K562 (cell line): ENCODE data around the gene MBOAT1. TPM values are rescaled to one million over a fixed set of nuclear protein-coding genes. Genes with fewer than 3 reads are reported as not detected.

ENCODE experiments used
- ATAC-seq: fragments of 200-7000 bp; cut with Tn5 transposase; 3 replicates; pipeline ENCODE4 v1.9.1; 2020; ENCODE audit warnings: moderate library complexity
- BruUV-seq: library from RNA; stranded (reverse); fragments of 400-500 nt; replicated peaks from 2 replicates; lab custom pipeline; 2021; lab: Mats Ljungman, UMichigan
- CTCF ChIA-PET: fragments of 300-600 bp; formaldehyde crosslinking; extraction: SDS; loops from one replicate; lab custom pipeline; 2021; ENCODE audit warnings: low intra/inter-chr PET ratio; lab: Yijun Ruan, JAX
- POLR2A ChIA-PET: fragments of 300-600, 350-650 bp; sonication (Branson Sonifier 250); formaldehyde crosslinking; extraction: SDS; loops from one replicate; lab custom pipeline; 2021; ENCODE audit warnings: antibody characterized with exemption, inconsistent platforms; lab: Yijun Ruan, JAX
- DNase-seq, 4 experiments: peaks; one replicate each; pipeline versions ENCODE4 v3.0.0 to v3.0.0-alpha.2; 2011 to 2018; ENCODE audit warnings: low spot score in 3 of 4, mixed read lengths in 3 of 4; ENCODE audit errors: extremely low read depth in 1 of 4
- FAIRE-seq: peaks from 2 replicates; lab custom pipeline; 2011; peaks lifted over from hg19 to GRCh38; lab: Jason Lieb, UNC
- H2AFZ ChIP-seq: 2 replicates; pipeline ENCODE4 v1.6.0; 2011; ENCODE audit warnings: low read depth, low read length, control low read depth, inconsistent platforms
- H3K27ac ChIP-seq: fragments of 200-600 bp; 3 replicates; pipeline ENCODE4 v1.8.0; 2011; ENCODE audit warnings: low read depth, mild to moderate bottlenecking, control low read depth, inconsistent platforms, low read length, moderate library complexity, mixed read lengths; ENCODE audit errors: extremely low read depth
- H3K27me3 ChIP-seq, 2 experiments: fragments of 300-600 bp in 1 of 2; 2 replicates in 1 of 2; 3 replicates in 1 of 2; pipeline versions ENCODE4 v1.6.0 to v1.8.0; 2011; ENCODE audit warnings: inconsistent platforms in 2 of 2, low read length in 2 of 2, mild to moderate bottlenecking in 1 of 2, mixed read lengths in 1 of 2, moderate library complexity in 1 of 2; ENCODE audit not compliant: control insufficient read depth in 2 of 2, insufficient read depth in 2 of 2
- H3K36me3 ChIP-seq: fragments of 300-600 bp; 3 replicates; pipeline ENCODE4 v1.8.0; 2011; ENCODE audit warnings: mild to moderate bottlenecking, low read length, inconsistent platforms; ENCODE audit not compliant: control insufficient read depth, insufficient read depth
- H3K4me1 ChIP-seq, 2 experiments: fragments of 200-600 bp in 1 of 2; replicated peaks in 1 of 2; 2 replicates in 1 of 2; 3 replicates in 1 of 2; pipeline versions ENCODE4 v1.5.1 to v1.8.0; 2011; ENCODE audit warnings: inconsistent platforms in 2 of 2, low read length in 2 of 2, mild to moderate bottlenecking in 1 of 2, mixed read lengths in 1 of 2, moderate library complexity in 1 of 2; ENCODE audit not compliant: control insufficient read depth in 2 of 2, insufficient read depth in 2 of 2
- H3K4me2 ChIP-seq: 2 replicates; pipeline ENCODE4 v1.6.1; 2011; ENCODE audit warnings: low read length, control low read depth, inconsistent platforms, mixed read lengths; ENCODE audit not compliant: insufficient read depth
- H3K4me3 ChIP-seq: fragments of 200-600 bp; sonication (generic), shearing (Covaris generic); 2 replicates; pipeline ENCODE4 v1.5.1; 2016; ENCODE audit warnings: control low read depth, inconsistent platforms
- H3K79me2 ChIP-seq: fragments of 200-600 bp; 3 replicates; pipeline ENCODE4 v1.8.0; 2011; ENCODE audit warnings: low read length, inconsistent platforms; ENCODE audit not compliant: control insufficient read depth, insufficient read depth
- H3K9ac ChIP-seq, 2 experiments: 2 replicates each; pipeline versions ENCODE4 v1.6.0 to v1.6.1; 2011; ENCODE audit warnings: low read depth in 2 of 2, low read length in 2 of 2, control low read depth in 1 of 2, inconsistent platforms in 1 of 2, mild to moderate bottlenecking in 1 of 2, mixed read lengths in 1 of 2; ENCODE audit not compliant: insufficient read depth in 1 of 2
- H3K9me1 ChIP-seq: one replicate; pipeline ENCODE4 v1.6.0; 2011; ENCODE audit warnings: inconsistent platforms, mild to moderate bottlenecking, low read length, moderate library complexity; ENCODE audit not compliant: control insufficient read depth, insufficient read depth
- H3K9me3 ChIP-seq: replicated peaks from 2 replicates; pipeline ENCODE4 v1.5.1; 2011; ENCODE audit warnings: low read depth, low read length, inconsistent platforms; ENCODE audit not compliant: control insufficient read depth, insufficient read depth
- H4K20me1 ChIP-seq: replicated peaks from 2 replicates; pipeline ENCODE4 v1.6.1; 2011; ENCODE audit warnings: low read length, inconsistent platforms, mixed read lengths; ENCODE audit not compliant: control insufficient read depth, insufficient read depth
- CBX5 ChIP-seq: IDR thresholded peaks from 2 replicates; pipeline ENCODE4 v1.6.1; 2014; ENCODE audit warnings: low read depth, borderline replicate concordance
- EWSR1 ChIP-seq: fragments of 450-650 bp; IDR thresholded peaks from 2 replicates; pipeline ENCODE4 v1.6.1; 2018; ENCODE audit warnings: borderline replicate concordance, mild to moderate bottlenecking, low read depth, moderate library complexity; ENCODE audit not compliant: partially characterized antibody
- MCM7 ChIP-seq, 2 experiments: fragments of 450-650 bp; IDR thresholded peaks; 2 replicates each; pipeline ENCODE4 v1.6.1; 2016 to 2018
- NEUROD1 ChIP-seq: fragments of 150-350 bp; IDR thresholded peaks from 2 replicates; pipeline ENCODE4 v1.6.1; 2014; ENCODE audit warnings: borderline replicate concordance, low read length, low read depth; ENCODE audit not compliant: partially characterized antibody
- U2AF2 ChIP-seq: fragments of 200-400 bp; formaldehyde crosslinking; optimal IDR thresholded peaks from 2 replicates; pipeline ENCODE3; 2017; ENCODE audit warnings: low read depth, mild to moderate bottlenecking, low read length
- ZNF263 ChIP-seq: sonication (generic); formaldehyde crosslinking; IDR thresholded peaks from 2 replicates; pipeline ENCODE4 v1.8.0; 2022; ENCODE audit warnings: mild to moderate bottlenecking, missing genetic modification reagents, borderline replicate concordance
- ZSCAN32 ChIP-seq: fragments of 450-650 bp; formaldehyde crosslinking; IDR thresholded peaks from 2 replicates; pipeline ENCODE4 v1.4.0; 2020; ENCODE audit warnings: mild to moderate bottlenecking, moderate library complexity
- WGBS: fragments of 100-300 bp; shearing (Covaris generic); methylation state at CpG from one replicate; pipeline ENCODE4 v1.1.6; 2016; ENCODE audit warnings: low coverage, mixed read lengths; ENCODE audit not compliant: insufficient coverage; ENCODE audit errors: missing lambda C conversion rate; 5-methylcytosine and 5-hydroxymethylcytosine counted together
- in situ Hi-C: fragments of 300-500 bp; cut with MboI; formaldehyde crosslinking; loops from 4 replicates; pipeline ENCODE4 v1.15.0; 2018; ENCODE audit warnings: inconsistent platforms, mixed read lengths
- intact Hi-C: fragments of 100-400 bp; cut with micrococcal nuclease; formaldehyde crosslinking; loops from 2 replicates; pipeline ENCODE4 v1.14.2; 2022
- polyA plus RNA-seq, 8 experiments: library from polyadenylated mRNA; depleted of rRNA in 4 of 8; stranded (reverse) in 5 of 8; unstranded in 3 of 8; fragments of >200 nt; fragmentation: Nextera tagmentation in 2 of 8; fragmentation: Illumina TruSeq in 1 of 8; extraction: Ambion mirVana in 2 of 8; extraction: Trizol in 1 of 8; gene quantifications; 2 replicates each; pipeline versions ENCODE4 v1.2.1 to v1.2.3, GENCODE V29; 2011 to 2014; ENCODE audit warnings: inconsistent platforms in 1 of 8, missing spikeins in 1 of 8
- total RNA-seq, 7 experiments: library from RNA; depleted of rRNA in 6 of 7; stranded (reverse); fragments of >200 nt in 6 of 7; fragmentation: Illumina TruSeq in 2 of 7; extraction: Trizol in 2 of 7; gene quantifications; 2 replicates each; pipeline versions ENCODE4 v1.2.1 to v1.2.3, GENCODE V29; 2011 to 2021; ENCODE audit warnings: low replicate concordance in 1 of 7
- TF ChIP-seq, protein P1 (sequence below): sonication (generic); formaldehyde crosslinking; IDR thresholded peaks from 2 replicates; pipeline ENCODE4 v1.8.0; 2022; ENCODE audit warnings: missing genetic modification reagents, mild to moderate bottlenecking, borderline replicate concordance
- TF ChIP-seq, protein P2 (sequence below): fragments of 250-450 bp; sonication (Bioruptor Pico); IDR thresholded peaks from 2 replicates; pipeline ENCODE4 v1.6.1; 2021; ENCODE audit warnings: mild to moderate bottlenecking
- TF ChIP-seq, protein P3 (sequence below): fragments of 250-450 bp; sonication (Bioruptor Pico); IDR thresholded peaks from 2 replicates; pipeline ENCODE4 v1.9.0; 2021; ENCODE audit warnings: mild to moderate bottlenecking, inconsistent platforms
- TF ChIP-seq, protein P4 (sequence below): sonication (generic); formaldehyde crosslinking; IDR thresholded peaks from 2 replicates; pipeline ENCODE4 v1.9.0; 2022; ENCODE audit warnings: mild to moderate bottlenecking, missing genetic modification reagents

The MBOAT1 gene
- total and polyA plus RNA-seq, 9 of the 15 experiments (the other 6 are each of a cell fraction or from before 2014, with no cell fraction given): 0.13 to 16.5 (median 10.3) TPM

DNA sequence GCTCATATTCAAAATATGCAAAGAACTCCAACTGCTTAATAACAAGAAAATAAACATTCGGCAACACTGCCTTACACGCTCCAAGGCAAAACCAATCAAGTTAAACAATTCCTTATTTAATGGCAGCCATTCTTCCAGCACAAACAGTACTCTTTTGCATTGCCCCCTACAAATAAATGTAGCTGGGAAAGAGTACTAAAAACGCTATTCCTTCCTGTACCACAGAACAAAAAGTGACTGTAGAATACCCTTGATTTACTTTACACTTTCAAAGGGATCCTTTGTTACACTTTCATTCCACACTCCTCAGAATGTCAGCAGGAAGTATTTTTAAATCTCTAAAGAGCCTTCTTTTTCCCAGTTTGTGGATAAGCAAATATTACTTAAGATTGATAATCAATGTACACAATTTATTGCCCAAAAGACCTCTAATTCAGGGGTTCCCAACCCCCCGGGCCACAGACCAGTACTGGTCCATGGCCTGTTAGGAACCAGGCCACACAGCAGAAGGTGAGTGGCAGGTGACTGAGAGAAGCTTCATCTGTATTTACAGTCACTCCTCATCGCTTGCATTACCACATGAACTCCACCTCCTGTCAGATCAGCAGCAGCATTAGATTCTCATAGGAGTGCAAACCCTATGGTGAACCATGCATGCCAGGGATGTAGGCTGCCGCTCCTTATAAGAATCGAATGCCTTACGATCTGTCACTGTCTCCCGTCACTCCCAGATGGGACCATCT is 51.6 kb downstream of the MBOAT1 start (continued):
- TF ChIP-seq, protein P1, sequence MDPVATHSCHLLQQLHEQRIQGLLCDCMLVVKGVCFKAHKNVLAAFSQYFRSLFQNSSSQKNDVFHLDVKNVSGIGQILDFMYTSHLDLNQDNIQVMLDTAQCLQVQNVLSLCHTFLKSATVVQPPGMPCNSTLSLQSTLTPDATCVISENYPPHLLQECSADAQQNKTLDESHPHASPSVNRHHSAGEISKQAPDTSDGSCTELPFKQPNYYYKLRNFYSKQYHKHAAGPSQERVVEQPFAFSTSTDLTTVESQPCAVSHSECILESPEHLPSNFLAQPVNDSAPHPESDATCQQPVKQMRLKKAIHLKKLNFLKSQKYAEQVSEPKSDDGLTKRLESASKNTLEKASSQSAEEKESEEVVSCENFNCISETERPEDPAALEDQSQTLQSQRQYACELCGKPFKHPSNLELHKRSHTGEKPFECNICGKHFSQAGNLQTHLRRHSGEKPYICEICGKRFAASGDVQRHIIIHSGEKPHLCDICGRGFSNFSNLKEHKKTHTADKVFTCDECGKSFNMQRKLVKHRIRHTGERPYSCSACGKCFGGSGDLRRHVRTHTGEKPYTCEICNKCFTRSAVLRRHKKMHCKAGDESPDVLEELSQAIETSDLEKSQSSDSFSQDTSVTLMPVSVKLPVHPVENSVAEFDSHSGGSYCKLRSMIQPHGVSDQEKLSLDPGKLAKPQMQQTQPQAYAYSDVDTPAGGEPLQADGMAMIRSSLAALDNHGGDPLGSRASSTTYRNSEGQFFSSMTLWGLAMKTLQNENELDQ (CRISPR knock-in tag): no peak

DNA sequence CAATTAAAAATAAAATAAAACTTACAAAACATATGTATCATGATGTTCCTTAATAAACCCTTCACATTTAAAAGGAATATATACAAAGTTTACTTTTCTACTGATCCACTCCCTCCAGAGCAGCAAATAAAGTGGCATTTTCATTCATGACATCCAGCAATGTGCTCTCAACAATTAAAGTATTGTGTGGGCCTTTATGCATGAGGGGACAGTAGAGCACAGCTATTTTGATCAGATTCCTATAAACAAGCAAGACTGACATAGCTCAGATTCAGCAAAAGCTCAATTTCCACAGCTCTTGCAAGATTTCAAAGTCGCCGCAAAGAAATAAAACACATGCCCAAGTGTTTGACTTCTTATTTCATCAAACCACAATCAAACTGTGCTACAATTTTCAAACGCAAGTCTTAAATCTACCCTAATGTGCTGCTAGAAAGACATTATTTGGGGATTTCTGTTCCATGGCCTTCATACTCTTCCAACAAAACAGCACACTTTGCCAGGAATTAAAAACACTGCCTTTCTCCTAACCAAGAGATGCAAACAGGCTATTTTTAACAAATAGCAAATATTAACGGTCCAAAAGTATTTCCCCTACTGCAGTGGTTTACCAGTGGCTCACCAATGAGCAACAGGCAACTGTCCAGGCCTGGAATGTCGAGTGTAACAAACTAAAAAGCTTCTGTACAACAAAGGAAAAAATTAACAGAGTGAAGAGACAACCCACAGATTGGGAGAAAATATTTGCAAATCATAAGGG is 52.3 kb downstream of the MBOAT1 start:
- no peak for FAIRE-seq
- Histone ChIP-seq H3K79me2 (no peaks in the 10 kb centered on the region), H3K9ac (no peak overlapping the region), H3K36me3 (no peaks in the 10 kb centered on the region), H3K4me2 (no peak overlapping the region), H3K27me3 (no peaks in the 10 kb centered on the region), H3K4me1 (peaks cover 4 to 9% of the 10 kb centered on the region in 2 experiments; a peak in 3 of 5 replicates), H3K9me3 (no peaks in the 10 kb centered on the region), H4K20me1 (no peaks in the 10 kb centered on the region), H3K27ac (no peak overlapping the region), H2AFZ (no peak overlapping the region), H3K4me3 (no peak overlapping the region), H3K9me1 (no peaks in the 10 kb centered on the region)
- intact Hi-C loops: no loop called here
- ChIA-PET POLR2A (interaction anchor here (1.1 kb wide), 1 partner anchor 10 kb away, joined by 3 read pairs; no protein-coding TSS in a partner anchor), CTCF (no interaction called here)
- no TSS peak for BruUV-seq
- ATAC-seq: no peak
- no peak for DNase-seq
- in situ Hi-C loops: no loop called here
- 65% methylated on average over 5 of the region's 5 CpGs for WGBS
- TF ChIP-seq ZSCAN32 (CRISPR knock-in tag) (no peak), ZNF263 (CRISPR knock-in tag) (no peak), U2AF2 (no peak), NEUROD1 (no peak), EWSR1 (no peak), CBX5 (no peak), MCM7 (IDR thresholded peaks at IDR 0.05) (no peak)
- TF ChIP-seq, protein P2, sequence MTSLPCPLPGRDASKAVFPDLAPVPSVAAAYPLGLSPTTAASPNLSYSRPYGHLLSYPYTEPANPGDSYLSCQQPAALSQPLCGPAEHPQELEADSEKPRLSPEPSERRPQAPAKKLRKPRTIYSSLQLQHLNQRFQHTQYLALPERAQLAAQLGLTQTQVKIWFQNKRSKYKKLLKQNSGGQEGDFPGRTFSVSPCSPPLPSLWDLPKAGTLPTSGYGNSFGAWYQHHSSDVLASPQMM (CRISPR knock-in tag): no peak
- TF ChIP-seq, protein P3, sequence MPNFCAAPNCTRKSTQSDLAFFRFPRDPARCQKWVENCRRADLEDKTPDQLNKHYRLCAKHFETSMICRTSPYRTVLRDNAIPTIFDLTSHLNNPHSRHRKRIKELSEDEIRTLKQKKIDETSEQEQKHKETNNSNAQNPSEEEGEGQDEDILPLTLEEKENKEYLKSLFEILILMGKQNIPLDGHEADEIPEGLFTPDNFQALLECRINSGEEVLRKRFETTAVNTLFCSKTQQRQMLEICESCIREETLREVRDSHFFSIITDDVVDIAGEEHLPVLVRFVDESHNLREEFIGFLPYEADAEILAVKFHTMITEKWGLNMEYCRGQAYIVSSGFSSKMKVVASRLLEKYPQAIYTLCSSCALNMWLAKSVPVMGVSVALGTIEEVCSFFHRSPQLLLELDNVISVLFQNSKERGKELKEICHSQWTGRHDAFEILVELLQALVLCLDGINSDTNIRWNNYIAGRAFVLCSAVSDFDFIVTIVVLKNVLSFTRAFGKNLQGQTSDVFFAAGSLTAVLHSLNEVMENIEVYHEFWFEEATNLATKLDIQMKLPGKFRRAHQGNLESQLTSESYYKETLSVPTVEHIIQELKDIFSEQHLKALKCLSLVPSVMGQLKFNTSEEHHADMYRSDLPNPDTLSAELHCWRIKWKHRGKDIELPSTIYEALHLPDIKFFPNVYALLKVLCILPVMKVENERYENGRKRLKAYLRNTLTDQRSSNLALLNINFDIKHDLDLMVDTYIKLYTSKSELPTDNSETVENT: no peak
- TF ChIP-seq, protein P4, sequence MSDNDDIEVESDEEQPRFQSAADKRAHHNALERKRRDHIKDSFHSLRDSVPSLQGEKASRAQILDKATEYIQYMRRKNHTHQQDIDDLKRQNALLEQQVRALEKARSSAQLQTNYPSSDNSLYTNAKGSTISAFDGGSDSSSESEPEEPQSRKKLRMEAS (CRISPR knock-in tag): no peak
